ENCODE results near the gene RMDN2. TPM values are rescaled to one million over a fixed set of nuclear protein-coding genes. Genes with fewer than 3 reads are reported as not detected.
"Not testable (repeated sequence)": the region's sequence is repeated elsewhere in the genome, so short reads cannot be mapped to it uniquely, and the experiment has no call there.

RMDN2 gene
- total RNA-seq, 4 donors from 2014 or later = 3.7 to 10.5 (median 4.2) TPM

- TF ChIP-seq POLR2A (IDR thresholded peaks at IDR 0.05) = no peak
- TF ChIP-seq, protein P1, sequence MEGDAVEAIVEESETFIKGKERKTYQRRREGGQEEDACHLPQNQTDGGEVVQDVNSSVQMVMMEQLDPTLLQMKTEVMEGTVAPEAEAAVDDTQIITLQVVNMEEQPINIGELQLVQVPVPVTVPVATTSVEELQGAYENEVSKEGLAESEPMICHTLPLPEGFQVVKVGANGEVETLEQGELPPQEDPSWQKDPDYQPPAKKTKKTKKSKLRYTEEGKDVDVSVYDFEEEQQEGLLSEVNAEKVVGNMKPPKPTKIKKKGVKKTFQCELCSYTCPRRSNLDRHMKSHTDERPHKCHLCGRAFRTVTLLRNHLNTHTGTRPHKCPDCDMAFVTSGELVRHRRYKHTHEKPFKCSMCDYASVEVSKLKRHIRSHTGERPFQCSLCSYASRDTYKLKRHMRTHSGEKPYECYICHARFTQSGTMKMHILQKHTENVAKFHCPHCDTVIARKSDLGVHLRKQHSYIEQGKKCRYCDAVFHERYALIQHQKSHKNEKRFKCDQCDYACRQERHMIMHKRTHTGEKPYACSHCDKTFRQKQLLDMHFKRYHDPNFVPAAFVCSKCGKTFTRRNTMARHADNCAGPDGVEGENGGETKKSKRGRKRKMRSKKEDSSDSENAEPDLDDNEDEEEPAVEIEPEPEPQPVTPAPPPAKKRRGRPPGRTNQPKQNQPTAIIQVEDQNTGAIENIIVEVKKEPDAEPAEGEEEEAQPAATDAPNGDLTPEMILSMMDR (IDR thresholded peaks at IDR 0.05) = no peak
- DNase-seq (ENCODE audit: low spot score in 2 of 2) = no peak
- intact Hi-C loops (cut with DNase I; ENCODE audit: low total_unique reads) = no loop called here
- WGBS, 2 donors = 91 to 96% methylated on average over 13 of the region's 13 CpGs
- H3K4me3 ChIP-seq (ENCODE audit: low read depth, poor library complexity, severe bottlenecking) = no peak overlapping the region
Measured at GRCh38 chr2:37923308-37924055, 1.6 kb upstream of the RMDN2 start.

- TF ChIP-seq, protein P1 (IDR thresholded peaks at IDR 0.05) = no peak
- no peak for TF ChIP-seq POLR2A (IDR thresholded peaks at IDR 0.05)
- WGBS, 2 donors = 93 to 98% methylated on average over 6 of the region's 6 CpGs
- no peak for DNase-seq (ENCODE audit: low spot score in 2 of 2)
- H3K4me3 ChIP-seq (ENCODE audit: low read depth, poor library complexity, severe bottlenecking) = no peak overlapping the region
- intact Hi-C loops (cut with DNase I; ENCODE audit: low total_unique reads) = no loop called here
Measured at GRCh38 chr2:37926635-37927034, 1.5 kb downstream of the RMDN2 start.

DNA sequence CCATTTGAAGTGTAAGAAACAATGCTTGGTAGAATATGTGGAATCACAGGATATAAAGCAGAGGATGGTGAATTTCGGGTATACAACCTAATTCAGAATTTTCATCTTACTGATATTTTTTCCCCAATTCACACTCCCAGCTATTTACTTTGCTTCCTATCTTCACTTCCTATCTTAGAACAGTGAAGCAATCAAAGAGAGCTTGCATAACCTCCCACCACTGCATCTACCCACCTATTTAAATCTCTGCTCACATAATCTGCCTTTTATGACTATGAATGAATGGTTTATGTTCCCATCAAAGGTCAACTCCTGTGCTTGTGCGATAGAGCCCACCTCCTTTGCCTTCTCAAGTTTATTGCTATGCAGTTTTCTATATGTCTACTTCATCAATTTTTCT is 3.3 kb downstream of the RMDN2 start:
- no peak overlapping the region for H3K4me3 ChIP-seq (ENCODE audit: low read depth, poor library complexity, severe bottlenecking)
- no peak for DNase-seq (ENCODE audit: low spot score in 2 of 2)
- TF ChIP-seq, protein P1 (IDR thresholded peaks at IDR 0.05) = no peak
- TF ChIP-seq POLR2A (IDR thresholded peaks at IDR 0.05) = no peak
- intact Hi-C loops (cut with DNase I; ENCODE audit: low total_unique reads) = no loop called here
- 82 to 85% methylated on average over 2 of the region's 2 CpGs for WGBS, 2 donors

DNA sequence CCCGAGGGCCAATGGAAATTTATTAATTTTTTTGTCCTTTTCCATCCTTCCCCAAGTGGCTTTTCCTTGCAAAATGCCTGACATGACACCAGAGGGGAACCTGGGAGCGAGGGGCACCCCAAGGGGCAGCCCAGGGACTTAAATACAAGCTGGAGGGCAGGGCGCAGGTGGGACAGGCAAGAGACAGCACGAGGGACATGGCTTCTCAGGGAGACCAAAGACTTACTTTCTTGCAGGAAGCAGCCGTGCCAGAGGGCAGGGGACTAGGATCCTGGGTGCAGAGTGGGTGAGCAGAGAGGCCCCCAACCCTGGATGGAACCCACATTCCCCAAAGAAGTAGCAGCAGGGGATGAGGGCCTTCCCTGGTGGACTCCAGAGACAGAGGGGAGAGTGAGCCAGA is 5.3 kb downstream of the RMDN2 start:
- DNase-seq (ENCODE audit: low spot score in 2 of 2); intact Hi-C loops (cut with DNase I; ENCODE audit: low total_unique reads); H3K4me3 ChIP-seq (ENCODE audit: low read depth, poor library complexity, severe bottlenecking): not testable (repeated sequence)
- 83 to 93% methylated on average over 5 of the region's 5 CpGs for WGBS, 2 donors

- intact Hi-C loops (cut with DNase I; ENCODE audit: low total_unique reads); H3K4me3 ChIP-seq (ENCODE audit: low read depth, poor library complexity, severe bottlenecking); DNase-seq (ENCODE audit: low spot score in 2 of 2): not testable (repeated sequence)
- 93 to 95% methylated on average over 7 to 15 of the region's 28 CpGs for WGBS, 2 donors
Measured at GRCh38 chr2:37932873-37933272, 7.8 kb downstream of the RMDN2 start.

- no peak for DNase-seq (ENCODE audit: low spot score in 2 of 2)
- H3K4me3 ChIP-seq (ENCODE audit: low read depth, poor library complexity, severe bottlenecking) = no peak overlapping the region
- TF ChIP-seq, protein P1 (IDR thresholded peaks at IDR 0.05) = no peak
- no peak for TF ChIP-seq POLR2A (IDR thresholded peaks at IDR 0.05)
- 59 to 67% methylated on average over 7 of the region's 7 CpGs for WGBS, 2 donors
- intact Hi-C loops (cut with DNase I; ENCODE audit: low total_unique reads) = no loop called here
Measured at GRCh38 chr2:37934591-37935513, 9.8 kb downstream of the RMDN2 start.

- H3K4me3 ChIP-seq (ENCODE audit: low read depth, poor library complexity, severe bottlenecking); DNase-seq (ENCODE audit: low spot score in 2 of 2); intact Hi-C loops (cut with DNase I; ENCODE audit: low total_unique reads): not testable (repeated sequence)
- WGBS, 2 donors = 84 to 85% methylated on average over 1 of the region's 1 CpG
Measured at GRCh38 chr2:37937568-37937967, 12.5 kb downstream of the RMDN2 start.

DNA sequence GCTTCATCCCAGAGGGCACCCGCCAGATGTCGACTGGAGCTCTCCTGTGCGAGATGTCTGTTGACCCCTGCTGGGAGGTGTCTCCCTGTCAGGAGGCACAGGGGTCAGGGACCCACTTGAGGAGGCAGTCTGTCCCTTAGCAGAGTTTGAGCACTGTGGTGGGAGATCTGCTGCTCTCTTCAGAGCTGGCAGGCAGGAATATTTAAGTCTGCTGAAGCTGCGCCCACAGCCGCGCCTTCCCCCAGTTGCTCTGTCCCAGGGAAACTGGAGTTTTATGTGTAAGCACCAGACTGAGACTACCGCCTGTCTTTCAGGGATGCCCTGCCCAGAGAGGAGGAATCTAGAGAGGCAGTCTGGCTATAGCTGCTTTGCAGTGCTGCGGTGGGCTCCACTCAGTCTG is 16.2 kb downstream of the RMDN2 start:
- intact Hi-C loops (cut with DNase I; ENCODE audit: low total_unique reads); DNase-seq (ENCODE audit: low spot score in 2 of 2); H3K4me3 ChIP-seq (ENCODE audit: low read depth, poor library complexity, severe bottlenecking): not testable (repeated sequence)
- 94 to 98% methylated on average over 8 of the region's 8 CpGs for WGBS, 2 donors
